HepG2 (cell line): ENCODE data around the gene PDIA5. TPM values are rescaled to one million over a fixed set of nuclear protein-coding genes. Genes with fewer than 3 reads are reported as not detected.

Experiments
- AGO1 ChIP-seq: fragments of 200-400 bp; formaldehyde crosslinking; IDR thresholded peaks from 2 replicates; pipeline ENCODE4 v1.6.1; 2017; ENCODE audit warnings: mild to moderate bottlenecking, low read depth, low read length, moderate library complexity; ENCODE audit not compliant: poor library complexity, severe bottlenecking
- AKAP8 ChIP-seq: sonication (generic); formaldehyde crosslinking; IDR thresholded peaks from 2 replicates; pipeline ENCODE4 v1.5.1; 2020; ENCODE audit warnings: mild to moderate bottlenecking, missing genetic modification reagents
- IKZF1 ChIP-seq: fragments of 450-650 bp; IDR thresholded peaks from 2 replicates; pipeline ENCODE4 v1.7.1; 2016
- PAXIP1 ChIP-seq: sonication (generic); formaldehyde crosslinking; conservative IDR thresholded peaks from 2 replicates; pipeline ENCODE4 v1.4.0; 2020; ENCODE audit warnings: mild to moderate bottlenecking, missing genetic modification reagents, moderate library complexity
- ZNF292 ChIP-seq: sonication (generic); formaldehyde crosslinking; IDR thresholded peaks from 2 replicates; pipeline ENCODE4 v1.8.1; 2022; ENCODE audit warnings: mild to moderate bottlenecking, low read depth, missing genetic modification reagents, borderline replicate concordance
- ZNF503 ChIP-seq: sonication (generic); formaldehyde crosslinking; IDR thresholded peaks from 2 replicates; pipeline ENCODE4 v1.4.0; 2020; ENCODE audit warnings: missing genetic modification reagents
- ZZZ3 ChIP-seq: sonication (generic); formaldehyde crosslinking; IDR thresholded peaks from 2 replicates; pipeline ENCODE4 v1.4.0; 2020; ENCODE audit warnings: missing genetic modification reagents, mild to moderate bottlenecking, borderline replicate concordance
- polyA plus RNA-seq, 8 experiments: library from polyadenylated mRNA; depleted of rRNA in 3 of 8; stranded (reverse) in 7 of 8; unstranded in 1 of 8; fragments of >200 nt; fragmentation: Illumina TruSeq in 4 of 8; extraction: Trizol in 4 of 8; gene quantifications; 2 replicates each; pipeline versions ENCODE4 v1.2.1 to v1.2.3, GENCODE V29; 2011 to 2016; ENCODE audit warnings: low read depth in 4 of 8, missing spikeins in 1 of 8, mixed read lengths in 1 of 8; ENCODE audit not compliant: insufficient read depth in 1 of 8
- total RNA-seq, 5 experiments: library from RNA; depleted of rRNA; stranded (reverse); fragments of >200 nt; fragmentation: Illumina TruSeq; extraction: Trizol; gene quantifications; 2 replicates each; pipeline ENCODE4 v1.2.3, GENCODE V29; 2016; ENCODE audit warnings: low read depth in 1 of 5
- TF ChIP-seq, protein P1 (sequence below): sonication (generic); formaldehyde crosslinking; IDR thresholded peaks from 2 replicates; pipeline ENCODE4 v1.4.0; 2020; ENCODE audit warnings: missing genetic modification reagents
- TF ChIP-seq, protein P2 (sequence below): sonication (generic); formaldehyde crosslinking; IDR thresholded peaks from 2 replicates; pipeline ENCODE4 v1.5.1; 2020; ENCODE audit warnings: missing genetic modification reagents, mild to moderate bottlenecking, borderline replicate concordance
- TF ChIP-seq, protein P3 (sequence below): sonication (generic); formaldehyde crosslinking; IDR thresholded peaks from 2 replicates; pipeline ENCODE4 v1.4.0; 2020; ENCODE audit warnings: missing genetic modification reagents, borderline replicate concordance
- TF ChIP-seq, protein P4 (sequence below): sonication (generic); formaldehyde crosslinking; IDR thresholded peaks from 2 replicates; pipeline ENCODE4 v1.5.1; 2020; ENCODE audit warnings: mild to moderate bottlenecking, missing genetic modification reagents, borderline replicate concordance

The PDIA5 gene
- total and polyA plus RNA-seq, 2 of the 13 experiments (the other 11 are each of a cell fraction or from before 2014, with no cell fraction given), result 51.3 to 74.3 TPM

DNA sequence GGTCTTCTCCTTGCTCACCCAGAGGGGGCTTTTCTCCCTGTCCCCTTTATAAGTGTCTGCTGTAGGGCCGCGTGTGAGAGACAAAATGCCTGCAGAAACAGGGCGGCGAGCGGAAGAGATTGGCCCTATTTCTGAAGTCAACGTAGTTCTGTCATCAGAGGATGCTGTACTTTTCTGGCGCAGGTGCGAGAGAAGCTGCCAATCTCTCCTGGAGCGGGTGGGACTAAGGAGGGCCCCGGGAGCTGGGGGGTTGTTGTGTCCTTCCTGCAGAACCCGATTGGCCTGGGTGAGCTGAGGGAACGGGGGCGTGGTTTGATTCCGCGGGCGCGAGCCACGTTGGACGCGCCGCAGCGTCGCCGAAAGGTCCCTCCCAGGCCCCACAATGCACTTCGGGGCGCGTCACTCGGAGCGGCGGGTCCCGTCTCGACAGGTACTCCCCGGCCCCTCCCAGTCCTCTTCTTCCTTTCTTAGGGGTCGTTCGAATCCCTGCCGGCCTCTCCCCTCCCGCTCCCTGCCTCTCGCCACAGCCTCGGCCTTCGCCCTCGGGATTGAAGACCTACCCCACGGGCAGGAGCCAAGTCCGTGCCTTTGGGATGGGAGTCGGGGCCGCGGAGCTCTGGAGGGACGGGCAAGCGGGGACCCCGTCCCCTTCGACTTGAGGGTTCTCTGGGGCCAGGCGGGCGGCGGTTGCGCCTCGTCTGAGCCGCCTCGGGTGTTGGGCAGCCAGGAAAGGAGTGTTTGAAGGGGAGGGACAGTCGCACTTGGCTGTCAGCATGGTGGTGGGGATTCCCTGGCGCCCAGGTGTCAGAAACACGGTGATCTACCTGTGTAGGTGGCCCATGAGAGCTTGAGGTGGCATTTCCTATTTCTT is 135.0 kb downstream of the PDIA5 start, which contains the start of gene SEC22A (continued):
- TF ChIP-seq, protein P1, sequence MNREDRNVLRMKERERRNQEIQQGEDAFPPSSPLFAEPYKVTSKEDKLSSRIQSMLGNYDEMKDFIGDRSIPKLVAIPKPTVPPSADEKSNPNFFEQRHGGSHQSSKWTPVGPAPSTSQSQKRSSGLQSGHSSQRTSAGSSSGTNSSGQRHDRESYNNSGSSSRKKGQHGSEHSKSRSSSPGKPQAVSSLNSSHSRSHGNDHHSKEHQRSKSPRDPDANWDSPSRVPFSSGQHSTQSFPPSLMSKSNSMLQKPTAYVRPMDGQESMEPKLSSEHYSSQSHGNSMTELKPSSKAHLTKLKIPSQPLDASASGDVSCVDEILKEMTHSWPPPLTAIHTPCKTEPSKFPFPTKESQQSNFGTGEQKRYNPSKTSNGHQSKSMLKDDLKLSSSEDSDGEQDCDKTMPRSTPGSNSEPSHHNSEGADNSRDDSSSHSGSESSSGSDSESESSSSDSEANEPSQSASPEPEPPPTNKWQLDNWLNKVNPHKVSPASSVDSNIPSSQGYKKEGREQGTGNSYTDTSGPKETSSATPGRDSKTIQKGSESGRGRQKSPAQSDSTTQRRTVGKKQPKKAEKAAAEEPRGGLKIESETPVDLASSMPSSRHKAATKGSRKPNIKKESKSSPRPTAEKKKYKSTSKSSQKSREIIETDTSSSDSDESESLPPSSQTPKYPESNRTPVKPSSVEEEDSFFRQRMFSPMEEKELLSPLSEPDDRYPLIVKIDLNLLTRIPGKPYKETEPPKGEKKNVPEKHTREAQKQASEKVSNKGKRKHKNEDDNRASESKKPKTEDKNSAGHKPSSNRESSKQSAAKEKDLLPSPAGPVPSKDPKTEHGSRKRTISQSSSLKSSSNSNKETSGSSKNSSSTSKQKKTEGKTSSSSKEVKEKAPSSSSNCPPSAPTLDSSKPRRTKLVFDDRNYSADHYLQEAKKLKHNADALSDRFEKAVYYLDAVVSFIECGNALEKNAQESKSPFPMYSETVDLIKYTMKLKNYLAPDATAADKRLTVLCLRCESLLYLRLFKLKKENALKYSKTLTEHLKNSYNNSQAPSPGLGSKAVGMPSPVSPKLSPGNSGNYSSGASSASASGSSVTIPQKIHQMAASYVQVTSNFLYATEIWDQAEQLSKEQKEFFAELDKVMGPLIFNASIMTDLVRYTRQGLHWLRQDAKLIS (CRISPR knock-in tag), result no peak
- TF ChIP-seq ZNF292 (CRISPR knock-in tag) (no peak), ZNF503 (no peak; the same call in 1 of the 2 replicates), AKAP8 (CRISPR knock-in tag) (no peak), IKZF1 (no peak), ZZZ3 (no peak; the same call in 1 of the 2 replicates), PAXIP1 (peak; percentile 17; the same call in 1 of the 2 replicates), AGO1 (peak; percentile 76)
- TF ChIP-seq, protein P2, sequence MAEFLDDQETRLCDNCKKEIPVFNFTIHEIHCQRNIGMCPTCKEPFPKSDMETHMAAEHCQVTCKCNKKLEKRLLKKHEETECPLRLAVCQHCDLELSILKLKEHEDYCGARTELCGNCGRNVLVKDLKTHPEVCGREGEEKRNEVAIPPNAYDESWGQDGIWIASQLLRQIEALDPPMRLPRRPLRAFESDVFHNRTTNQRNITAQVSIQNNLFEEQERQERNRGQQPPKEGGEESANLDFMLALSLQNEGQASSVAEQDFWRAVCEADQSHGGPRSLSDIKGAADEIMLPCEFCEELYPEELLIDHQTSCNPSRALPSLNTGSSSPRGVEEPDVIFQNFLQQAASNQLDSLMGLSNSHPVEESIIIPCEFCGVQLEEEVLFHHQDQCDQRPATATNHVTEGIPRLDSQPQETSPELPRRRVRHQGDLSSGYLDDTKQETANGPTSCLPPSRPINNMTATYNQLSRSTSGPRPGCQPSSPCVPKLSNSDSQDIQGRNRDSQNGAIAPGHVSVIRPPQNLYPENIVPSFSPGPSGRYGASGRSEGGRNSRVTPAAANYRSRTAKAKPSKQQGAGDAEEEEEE (CRISPR knock-in tag), result no peak
- TF ChIP-seq, protein P3, sequence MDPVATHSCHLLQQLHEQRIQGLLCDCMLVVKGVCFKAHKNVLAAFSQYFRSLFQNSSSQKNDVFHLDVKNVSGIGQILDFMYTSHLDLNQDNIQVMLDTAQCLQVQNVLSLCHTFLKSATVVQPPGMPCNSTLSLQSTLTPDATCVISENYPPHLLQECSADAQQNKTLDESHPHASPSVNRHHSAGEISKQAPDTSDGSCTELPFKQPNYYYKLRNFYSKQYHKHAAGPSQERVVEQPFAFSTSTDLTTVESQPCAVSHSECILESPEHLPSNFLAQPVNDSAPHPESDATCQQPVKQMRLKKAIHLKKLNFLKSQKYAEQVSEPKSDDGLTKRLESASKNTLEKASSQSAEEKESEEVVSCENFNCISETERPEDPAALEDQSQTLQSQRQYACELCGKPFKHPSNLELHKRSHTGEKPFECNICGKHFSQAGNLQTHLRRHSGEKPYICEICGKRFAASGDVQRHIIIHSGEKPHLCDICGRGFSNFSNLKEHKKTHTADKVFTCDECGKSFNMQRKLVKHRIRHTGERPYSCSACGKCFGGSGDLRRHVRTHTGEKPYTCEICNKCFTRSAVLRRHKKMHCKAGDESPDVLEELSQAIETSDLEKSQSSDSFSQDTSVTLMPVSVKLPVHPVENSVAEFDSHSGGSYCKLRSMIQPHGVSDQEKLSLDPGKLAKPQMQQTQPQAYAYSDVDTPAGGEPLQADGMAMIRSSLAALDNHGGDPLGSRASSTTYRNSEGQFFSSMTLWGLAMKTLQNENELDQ (CRISPR knock-in tag), result 0 out of 2 replicates have a peak, but pooled peaks have one; percentile 51
- TF ChIP-seq, protein P4, sequence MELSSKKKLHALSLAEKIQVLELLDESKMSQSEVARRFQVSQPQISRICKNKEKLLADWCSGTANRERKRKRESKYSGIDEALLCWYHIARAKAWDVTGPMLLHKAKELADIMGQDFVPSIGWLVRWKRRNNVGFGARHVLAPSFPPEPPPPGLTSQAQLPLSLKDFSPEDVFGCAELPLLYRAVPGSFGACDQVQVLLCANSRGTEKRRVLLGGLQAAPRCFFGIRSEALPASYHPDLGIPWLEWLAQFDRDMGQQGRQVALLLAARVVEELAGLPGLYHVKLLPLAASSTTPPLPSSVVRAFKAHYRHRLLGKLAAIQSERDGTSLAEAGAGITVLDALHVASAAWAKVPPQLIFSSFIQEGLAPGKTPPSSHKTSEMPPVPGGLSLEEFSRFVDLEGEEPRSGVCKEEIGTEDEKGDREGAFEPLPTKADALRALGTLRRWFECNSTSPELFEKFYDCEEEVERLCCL, result peak; percentile 59; the same call in 1 of the 2 replicates
